NCI-H82 treated with DMSO at 0.1 percent for 48 hours (cell line): Measurements from ENCODE around the gene GGT5.
"Not testable (repeated sequence)": the region's sequence is repeated elsewhere in the genome, so short reads cannot be mapped to it uniquely, and the experiment has no call there.

Source experiments
- DNase-seq: peaks from one replicate; lab custom pipeline; 2025; ENCODE audit not compliant: unreplicated experiment; lab: John Stamatoyannopoulos, UW

The GGT5 gene

DNA sequence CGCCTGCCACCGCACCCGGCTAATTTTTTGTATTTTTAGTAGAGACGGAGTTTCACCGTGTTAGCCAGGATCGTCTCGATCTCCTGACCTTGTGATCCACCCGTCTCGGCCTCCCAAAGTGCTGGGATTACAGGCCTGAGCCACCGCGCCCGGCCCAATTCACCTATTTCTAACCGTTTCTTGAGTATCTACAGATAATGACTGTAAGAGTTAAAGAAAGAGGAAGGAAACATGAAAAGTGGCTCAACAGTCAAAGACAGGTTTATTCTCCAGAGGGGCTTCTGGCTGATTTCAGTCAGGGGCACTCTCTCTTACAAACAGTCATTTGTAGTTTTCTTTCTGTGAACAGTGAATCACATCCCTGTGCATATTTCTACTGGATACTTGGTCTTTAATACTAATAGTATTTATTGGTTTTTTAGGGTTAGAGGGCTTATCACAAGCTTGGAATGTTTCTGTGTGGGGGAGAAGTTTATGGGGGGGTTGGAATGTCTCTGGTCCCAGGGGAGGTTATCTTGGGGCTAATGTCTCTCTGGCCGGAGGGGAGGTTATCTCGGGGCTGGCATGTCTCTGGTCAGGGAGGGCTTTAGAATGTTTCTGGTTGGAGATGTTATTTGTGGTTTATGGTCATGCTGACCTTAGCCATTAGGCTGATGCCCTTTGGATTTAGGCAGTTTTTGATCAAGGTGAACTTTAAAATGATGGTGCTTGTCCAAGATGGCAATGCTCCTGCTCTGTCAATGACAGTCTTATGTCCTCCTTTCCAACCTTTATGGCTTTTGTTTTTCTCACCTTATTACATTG lies 38.2 kb downstream of the GGT5 start:
- not testable (repeated sequence) for DNase-seq

DNA sequence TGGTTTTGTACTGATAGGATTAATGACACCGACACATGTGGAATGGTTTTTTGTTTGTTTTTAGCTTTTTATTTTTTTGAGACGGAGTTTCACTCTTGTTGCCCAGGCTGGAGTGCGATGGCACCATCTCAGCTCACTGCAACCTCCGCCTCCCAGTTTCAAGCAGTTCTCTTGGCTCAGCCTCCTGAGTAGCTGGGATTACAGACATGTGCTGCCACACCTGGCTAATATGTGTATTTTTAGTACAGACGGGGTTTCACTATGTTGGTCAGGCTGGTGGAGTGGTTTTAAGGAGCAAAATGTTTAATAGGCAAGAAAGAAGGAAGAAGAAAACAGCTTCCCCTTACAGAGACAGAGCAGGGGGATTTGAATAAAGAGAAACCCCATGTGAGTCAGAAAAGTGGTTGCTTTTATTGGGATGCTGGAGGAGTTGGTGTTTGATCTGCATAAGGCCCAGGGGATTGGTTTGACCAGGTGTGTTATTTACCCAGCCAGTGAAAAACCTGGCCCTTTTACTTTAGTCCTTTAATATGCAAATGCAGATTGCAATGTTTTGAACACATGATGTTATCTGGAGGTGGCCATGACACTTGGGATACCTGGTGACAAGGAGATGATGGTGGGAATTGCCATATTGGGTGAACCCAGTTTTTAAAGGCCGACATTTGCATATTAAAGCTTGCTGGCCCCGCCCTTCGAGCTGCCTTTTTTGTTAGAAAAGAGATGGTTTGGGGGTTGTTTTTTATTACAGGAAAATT lies 39.3 kb downstream of the GGT5 start:
- no peak for DNase-seq

DNA sequence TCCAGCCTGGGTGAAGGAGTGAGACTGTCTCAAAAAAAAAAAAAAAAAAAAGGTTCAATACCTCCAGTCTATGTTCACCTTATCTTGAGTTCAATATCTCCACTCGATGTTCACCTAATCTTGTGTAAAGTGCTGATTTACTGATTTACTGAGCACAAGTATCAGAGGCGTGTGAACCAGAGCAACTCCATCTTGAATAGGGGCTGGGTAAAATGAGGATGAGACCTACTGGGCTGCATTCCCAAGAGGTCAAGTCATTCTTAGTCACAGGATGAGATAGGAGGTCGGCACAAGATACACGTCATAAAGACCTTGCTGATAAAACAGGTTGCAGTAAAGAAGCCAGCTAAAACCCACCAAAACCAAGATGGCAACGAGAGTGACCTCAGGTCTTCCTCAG lies 41.0 kb downstream of the GGT5 start:
- not testable (repeated sequence) for DNase-seq

DNA sequence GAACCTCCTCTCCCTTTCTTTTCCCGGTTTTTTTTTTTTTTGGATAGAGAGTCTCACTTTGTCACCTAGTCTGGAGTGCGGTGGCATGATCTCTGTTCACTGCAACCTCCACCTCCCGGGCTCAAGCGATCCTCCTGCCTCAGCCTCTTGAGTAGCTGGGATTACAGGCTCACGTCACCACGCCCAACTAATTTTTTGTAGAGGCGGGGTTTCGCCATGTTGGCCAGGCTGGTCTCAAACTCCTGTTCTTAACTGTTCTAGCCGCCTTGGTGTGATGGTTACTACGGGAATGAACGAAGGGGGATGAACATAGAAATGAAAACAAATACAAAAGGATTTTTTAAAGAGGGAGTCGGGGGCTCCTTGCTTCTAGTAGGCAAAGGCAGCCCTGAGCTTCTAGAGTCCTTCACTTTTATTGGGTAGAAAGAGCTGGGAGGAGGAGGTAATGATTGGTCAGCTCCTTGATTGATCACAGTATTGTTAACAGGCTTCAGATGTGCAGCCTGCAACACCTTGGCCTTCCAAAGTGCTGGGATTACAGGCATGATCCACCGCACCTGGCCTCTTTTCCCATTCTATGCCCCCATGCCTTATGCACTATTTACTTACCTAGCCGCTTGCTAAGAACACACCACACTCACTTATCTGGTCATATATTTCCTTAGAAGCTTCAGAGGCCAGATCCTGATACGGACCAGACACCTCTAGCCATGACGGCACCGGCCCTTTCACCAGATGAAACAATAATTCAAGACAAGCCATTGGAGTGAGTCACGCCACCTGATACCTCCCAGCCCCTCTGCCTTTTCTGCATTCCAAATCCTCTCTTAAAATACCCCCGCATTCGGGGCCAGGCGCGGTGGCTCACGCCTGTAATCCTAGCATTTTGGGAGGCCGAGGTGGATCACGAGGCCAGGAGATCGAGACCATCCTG lies 42.9 kb downstream of the GGT5 start:
- no peak for DNase-seq

DNA sequence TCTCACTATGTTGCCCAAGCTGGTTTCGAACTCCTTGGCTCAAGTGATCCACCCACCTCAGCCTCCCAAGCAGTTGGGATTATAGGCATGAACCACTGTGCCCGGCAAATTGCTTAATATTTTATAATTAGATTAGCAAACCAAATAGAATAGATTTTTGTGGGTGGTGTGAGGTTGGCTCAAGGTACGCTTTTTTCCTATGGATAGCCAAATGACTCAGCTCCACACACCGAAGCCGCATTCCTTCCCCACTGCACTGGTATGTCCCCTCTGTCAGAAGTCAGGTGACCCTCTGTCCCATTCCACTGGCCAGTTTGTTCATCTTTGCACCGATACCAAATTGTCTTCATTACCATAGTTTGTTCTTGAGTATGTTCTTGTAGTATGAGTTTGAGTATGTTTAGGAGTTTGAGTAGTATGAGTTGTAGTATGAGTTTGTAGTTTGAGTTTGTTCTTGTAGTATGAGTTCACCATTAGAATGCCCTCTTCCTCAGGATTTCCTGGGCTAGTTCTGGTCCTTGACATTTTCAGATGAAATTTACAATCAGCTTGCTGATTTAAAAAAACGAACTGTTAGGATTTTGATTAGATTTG lies 44.2 kb downstream of the GGT5 start:
- DNase-seq: no peak

DNA sequence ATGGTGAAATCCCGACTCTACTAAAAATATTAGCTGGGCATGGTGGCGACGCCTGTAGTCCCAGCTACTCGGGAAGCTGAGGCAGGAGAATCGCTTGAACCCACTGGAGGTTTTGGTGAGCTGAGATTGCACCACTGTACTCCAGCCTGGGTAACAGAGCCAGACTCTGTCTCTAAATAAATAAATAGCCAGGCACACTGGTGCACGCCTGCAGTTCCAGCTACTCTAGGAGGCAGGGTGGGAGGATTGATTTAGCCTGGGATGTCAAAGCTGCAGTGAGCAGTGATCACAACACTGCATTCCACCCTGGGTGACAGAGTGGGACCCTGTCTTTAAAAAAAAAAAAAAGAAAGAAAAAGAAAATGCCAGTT lies 46.2 kb downstream of the GGT5 start:
- no peak for DNase-seq

DNA sequence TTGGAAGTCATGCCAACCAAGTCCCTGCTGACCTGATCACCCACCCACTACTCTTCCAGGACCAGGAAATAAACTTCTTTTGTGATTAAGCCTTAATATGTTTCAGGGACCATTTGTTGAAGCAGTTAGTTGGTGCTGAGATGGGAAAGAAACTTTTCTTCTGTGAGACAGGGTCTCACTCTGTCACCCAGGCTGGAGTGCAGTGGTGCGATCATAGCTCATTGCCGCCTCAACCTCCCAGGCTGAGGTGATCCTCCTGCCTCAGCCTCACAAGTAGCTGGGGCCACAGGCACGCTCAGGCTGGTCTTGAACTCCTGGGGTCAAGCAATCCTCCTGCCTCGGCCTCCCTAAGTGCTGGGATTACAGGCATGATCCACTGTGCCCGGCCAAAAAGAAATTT lies 53.0 kb downstream of the GGT5 start:
- DNase-seq: no peak

DNA sequence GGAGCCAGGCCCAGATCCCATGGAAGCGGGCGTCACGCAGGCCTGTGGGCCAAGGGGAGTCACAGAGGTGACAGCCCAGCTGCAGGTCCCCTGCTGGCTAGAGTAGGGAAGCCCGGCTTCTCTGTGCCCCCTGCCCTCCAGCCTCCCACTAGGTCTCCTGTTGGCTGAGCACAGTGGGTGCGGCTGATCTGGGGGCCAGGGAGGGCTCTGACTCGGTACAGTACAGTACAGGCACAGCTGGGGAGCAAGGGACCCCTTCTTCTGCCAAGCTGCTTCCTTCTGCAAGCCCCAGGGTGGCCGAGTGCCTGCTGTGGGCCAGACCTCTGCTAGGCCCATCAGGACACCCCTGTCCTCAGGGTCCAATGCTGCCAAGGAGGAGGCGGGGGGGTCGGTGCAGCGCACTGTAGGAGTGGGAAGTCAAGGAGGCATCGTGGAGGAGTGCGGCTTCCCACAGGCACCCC lies 53.5 kb downstream of the GGT5 start:
- no peak for DNase-seq

DNA sequence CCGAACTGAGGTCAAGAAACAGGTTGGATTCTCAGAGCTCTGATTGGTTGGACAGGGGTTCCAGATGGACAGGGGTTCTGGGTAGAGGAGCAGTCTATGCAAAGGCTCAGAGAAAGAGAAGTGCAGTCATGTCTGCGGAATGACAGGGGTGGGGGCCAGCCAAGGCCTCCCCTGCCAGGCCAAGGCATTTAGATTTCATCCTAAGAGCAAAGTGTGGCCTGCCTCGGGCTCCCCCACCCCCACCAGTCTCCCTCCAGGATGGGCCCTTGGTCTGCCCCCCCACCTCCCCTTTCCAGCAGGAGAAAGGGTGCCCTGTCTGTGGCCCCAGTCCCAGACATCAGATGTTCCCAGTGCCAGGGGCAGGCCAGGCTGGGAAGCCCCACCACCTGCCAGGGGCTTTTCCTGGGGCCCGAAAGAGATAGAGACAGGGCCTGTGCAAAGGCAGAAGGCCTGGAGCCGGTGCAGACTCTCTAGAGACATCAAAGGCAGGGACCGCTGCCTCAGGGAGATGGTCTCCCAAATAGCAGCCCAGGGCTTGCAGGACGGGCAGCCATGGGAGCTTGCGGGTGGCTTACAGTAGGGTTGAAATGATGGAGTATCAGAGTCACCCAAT lies 54.2 kb downstream of the GGT5 start:
- DNase-seq: no peak

DNA sequence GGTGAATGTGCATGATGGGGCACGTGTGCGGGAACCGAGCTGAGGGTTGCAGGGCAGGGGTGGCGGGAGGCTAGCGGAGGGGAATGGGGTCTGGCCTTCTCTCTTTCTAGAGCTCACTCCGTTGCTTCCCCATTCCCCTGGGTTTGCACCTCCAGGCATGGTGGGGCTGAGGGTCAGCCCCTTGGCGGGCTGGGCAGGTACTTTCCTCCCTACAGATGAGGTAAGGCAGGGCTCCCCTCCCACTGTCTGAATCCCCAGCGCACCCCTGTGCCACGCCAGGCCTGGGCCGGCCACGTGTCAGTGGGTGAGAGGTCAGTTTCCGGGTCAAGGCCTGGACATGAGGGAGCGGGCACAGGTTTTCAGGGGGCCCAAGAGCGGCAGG lies 54.7 kb downstream of the GGT5 start:
- DNase-seq: no peak

DNA sequence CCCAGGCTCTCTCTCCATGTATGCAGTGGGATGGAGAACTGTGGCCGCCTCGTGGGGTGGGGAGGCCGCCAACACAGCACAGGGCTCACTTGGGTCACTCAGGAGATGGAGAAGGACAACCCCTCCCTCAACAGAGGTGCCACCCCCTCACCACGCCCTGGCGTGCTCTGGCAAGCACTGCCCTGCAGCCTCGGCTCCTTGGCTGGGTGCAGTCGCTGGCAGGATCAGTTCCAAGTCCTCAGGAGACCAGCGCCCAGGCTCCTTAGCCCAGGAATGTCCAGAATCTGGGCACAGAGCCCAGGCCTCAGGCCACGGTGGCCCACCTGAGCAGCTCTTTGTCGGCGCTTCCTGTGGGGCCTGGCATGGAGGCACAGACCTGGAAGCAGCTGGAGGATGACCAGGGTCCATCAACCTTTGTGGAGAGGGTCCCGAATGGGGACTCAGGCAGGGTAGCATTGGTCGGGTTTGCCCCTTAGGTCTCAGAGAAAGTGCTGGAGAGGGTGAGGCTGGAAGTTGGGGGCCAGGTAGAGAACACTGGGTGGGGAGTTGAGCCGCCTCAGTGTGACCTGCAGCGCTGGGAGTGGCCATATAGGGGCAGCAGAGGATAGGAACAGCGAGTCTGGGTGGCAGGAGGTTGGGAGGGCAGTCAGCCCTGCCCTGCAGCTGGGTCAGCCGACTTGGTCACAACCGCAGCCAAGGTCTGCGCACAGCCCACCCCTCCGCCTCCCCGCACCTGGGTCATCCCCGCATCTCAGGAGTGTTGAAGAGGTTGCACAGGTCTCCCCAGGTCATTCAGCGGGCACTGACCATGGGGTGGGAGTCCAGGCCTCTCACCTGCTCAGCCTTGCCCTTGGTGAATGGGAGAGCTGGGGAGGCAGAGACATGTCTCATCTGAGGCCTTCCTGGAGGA lies 55.4 kb downstream of the GGT5 start:
- peak; percentile 10 for DNase-seq

DNA sequence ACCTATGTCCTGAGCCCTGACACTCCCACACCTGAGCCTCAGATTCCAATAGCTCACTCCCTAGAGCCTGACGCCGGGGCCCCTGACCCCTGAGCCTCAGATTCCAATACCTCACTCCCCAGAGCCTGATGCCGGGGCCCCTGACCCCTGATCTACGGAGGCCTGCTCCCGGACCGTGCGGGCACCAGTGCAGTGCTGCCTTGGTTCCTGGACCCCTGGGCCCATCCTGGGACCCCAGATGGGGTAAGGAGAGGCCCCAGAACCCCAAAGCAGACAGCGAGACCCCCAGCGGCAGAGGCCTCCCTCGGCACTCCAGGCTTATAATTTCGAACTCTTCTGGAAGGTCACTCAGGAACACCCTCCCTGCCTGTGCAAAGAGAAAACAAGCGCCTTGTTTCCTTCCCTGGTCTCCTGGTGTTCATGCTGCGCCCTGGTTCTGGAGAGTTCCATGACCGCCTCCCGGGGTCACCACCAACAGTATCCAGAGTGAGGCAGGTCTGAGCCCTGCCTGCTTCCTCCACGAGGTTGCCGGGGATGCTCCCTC lies 56.1 kb downstream of the GGT5 start:
- no peak for DNase-seq

DNA sequence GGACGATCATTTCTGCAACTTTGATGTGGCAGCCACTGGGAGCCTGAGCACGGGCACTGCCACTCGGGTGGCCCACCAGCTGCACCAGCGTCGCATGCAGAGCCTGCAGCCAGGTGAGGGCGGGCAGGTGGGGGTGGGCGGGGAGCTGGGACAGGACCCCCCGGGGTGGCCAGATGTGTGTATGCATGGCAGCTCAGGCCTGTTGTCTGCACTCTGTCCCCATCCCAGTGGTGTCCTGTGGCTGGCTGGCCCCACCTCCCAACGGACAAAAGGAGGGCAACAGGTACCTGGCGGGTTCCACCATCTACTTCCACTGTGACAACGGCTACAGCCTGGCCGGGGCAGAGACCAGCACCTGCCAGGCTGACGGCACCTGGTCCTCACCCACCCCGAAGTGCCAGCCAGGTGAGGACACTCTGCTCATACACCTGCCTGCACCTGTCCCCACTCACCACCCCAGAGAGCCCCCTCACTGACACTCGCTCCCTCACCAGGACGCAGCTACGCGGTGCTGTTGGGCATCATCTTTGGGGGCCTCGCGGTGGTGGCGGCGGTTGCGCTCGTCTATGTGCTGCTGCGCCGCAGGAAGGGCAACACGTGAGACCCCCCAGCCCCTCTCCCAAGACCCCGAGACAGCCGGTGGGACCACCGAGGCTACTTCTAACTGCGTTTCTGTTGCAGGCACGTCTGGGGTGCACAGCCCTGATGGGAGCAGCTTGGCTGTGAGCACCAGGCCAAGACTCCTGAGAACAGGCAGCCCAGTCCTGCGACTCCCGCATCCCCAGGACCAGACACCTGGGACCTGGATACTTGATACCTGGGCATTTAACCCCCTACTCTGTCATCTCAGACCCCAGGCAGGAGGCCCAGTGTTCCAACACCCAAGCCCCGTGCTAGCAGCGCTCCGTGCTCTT lies 56.9 kb downstream of the GGT5 start:
- DNase-seq: no peak

DNA sequence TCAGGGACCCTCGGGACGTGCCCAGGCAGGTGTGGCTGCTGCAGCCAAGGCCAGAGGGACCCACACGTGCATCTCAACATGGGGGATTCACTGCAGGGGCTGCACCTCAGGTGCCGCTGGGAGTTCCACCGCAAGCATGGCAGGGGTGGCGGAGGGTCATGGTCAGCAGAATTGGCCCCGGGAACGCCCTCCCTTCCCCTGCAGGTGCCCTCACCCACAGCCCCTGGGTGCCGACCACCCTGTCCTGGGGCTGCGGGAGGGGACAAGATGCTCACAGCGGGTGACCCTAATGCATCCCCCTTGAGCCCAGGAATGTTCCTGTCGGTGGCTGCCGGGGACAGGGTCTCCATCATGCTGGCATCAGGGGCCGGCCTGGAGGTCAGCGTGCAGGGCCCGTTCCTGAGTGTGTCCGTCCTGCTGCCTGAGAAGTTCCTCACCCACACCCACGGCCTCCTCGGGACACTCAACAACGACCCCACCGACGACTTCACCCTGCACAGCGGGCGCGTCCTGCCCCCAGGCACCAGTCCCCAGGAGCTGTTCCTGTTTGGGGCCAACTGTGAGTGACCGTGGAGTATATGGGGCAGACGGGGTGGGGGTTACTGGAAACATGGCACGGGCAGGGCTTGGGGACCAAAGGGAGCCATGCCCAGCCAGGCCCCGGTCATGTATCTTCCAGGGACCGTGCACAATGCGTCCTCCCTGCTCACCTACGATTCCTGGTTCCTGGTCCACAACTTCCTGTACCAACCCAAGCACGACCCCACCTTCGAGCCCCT lies 57.8 kb downstream of the GGT5 start:
- DNase-seq: no peak

DNA sequence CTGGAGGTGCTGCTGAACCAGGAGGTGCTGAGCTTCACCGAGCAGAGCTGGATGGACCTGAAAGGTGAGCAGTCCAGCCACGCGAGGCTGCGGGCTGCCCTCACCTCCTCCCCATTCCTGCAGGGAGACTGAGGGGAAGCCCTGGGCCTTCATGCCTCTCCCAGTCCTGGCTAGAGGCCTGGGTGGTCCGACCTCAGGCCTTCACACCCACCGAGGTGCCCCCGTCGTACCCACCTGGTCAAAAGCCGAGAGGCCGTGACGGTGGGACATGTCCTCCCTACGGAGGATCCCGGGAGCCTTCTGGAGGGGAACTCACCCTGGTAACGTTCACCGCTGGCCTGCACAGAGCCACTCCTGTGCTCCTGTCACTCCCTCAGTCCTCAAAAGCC lies 58.5 kb downstream of the GGT5 start:
- no peak for DNase-seq

DNA sequence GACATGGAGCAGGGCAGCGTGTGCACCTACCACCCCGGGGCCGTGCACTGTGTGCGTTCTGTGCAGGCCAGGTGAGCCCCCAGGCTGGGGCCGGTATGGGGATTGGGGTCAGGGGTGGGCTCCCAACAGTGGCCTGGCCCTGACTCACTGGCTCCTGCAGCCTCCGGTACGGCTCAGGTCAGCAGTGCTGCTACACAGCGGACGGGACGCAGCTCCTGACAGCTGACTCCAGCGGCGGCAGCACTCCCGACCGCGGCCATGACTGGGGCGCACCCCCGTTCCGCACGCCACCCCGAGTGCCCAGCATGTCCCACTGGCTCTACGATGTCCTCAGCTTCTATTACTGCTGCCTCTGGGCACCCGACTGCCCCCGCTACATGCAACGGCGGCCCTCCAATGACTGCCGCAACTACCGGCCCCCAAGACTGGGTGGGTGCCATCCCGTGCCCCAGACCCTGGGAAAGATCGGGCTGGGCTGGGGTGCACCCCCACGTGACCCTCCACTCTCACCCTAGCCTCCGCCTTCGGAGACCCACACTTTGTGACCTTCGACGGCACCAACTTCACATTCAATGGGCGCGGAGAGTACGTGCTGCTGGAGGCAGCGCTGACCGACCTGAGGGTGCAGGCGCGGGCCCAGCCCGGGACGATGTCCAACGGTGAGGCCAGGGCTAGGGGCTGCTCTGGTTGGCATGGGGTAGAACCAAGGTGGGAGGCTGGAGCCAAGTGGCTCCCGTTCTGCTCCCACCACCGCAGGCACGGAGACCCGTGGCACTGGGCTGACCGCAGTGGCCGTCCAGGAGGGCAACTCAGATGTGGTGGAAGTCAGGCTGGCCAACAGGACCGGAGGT lies 59.2 kb downstream of the GGT5 start:
- DNase-seq: no peak
